GM18907 (cell line): ENCODE data around the gene PCDHA6.
"Not testable (repeated sequence)": the region's sequence is repeated elsewhere in the genome, so short reads cannot be mapped to it uniquely, and the experiment has no call there.

ENCODE experiments used
- ATAC-seq: cut with Tn5 transposase; IDR thresholded peaks from one replicate; pipeline ENCODE4 v1.9.1; 2021; ENCODE audit warnings: mild to moderate bottlenecking, moderate library complexity; ENCODE audit not compliant: unreplicated experiment

The PCDHA6 gene

GRCh38 chr5:140827704-140828361 lies at the start of gene PCDHA6:
TSS of gene PCDHA6 (plus strand) at chr5:140827960. CDS start at chr5:140828092, 132 bp downstream.
- no peak for ATAC-seq

- ATAC-seq = no peak
These were observed 47.2 kb upstream of the PCDHA6 start for GRCh38 chr5:140780512-140780911.

- no peak for ATAC-seq
These were observed 41.7 kb upstream of the PCDHA6 start, which contains the start of gene PCDHA1 for GRCh38 chr5:140785905-140786686. TSS of gene PCDHA1 (plus strand) at chr5:140786140.

- not testable (repeated sequence) for ATAC-seq
These were observed 40.3 kb upstream of the PCDHA6 start for GRCh38 chr5:140787422-140787821.

- not testable (repeated sequence) for ATAC-seq
These were observed 39.8 kb upstream of the PCDHA6 start for GRCh38 chr5:140787849-140788504.

GRCh38 chr5:140791089-140791488 lies 36.7 kb upstream of the PCDHA6 start:
- ATAC-seq = no peak

GRCh38 chr5:140794595-140795258 lies 33.0 kb upstream of the PCDHA6 start, which contains the start of gene PCDHA2:
TSS of gene PCDHA2 (plus strand) at chr5:140794852.
- ATAC-seq = no peak

- ATAC-seq = no peak
These were observed 32.5 kb upstream of the PCDHA6 start for GRCh38 chr5:140795259-140795641.

GRCh38 chr5:140796072-140796717 lies 31.6 kb upstream of the PCDHA6 start:
- not testable (repeated sequence) for ATAC-seq

- ATAC-seq = no peak
These were observed 31.1 kb upstream of the PCDHA6 start for GRCh38 chr5:140796718-140797095.

GRCh38 chr5:140800816-140801493 lies 26.8 kb upstream of the PCDHA6 start, which contains the start of gene PCDHA3:
TSS of gene PCDHA3 (plus strand) at chr5:140801057.
- ATAC-seq = no peak

- ATAC-seq = no peak
These were observed 26.3 kb upstream of the PCDHA6 start for GRCh38 chr5:140801494-140801841.

GRCh38 chr5:140802381-140802780 lies 25.4 kb upstream of the PCDHA6 start:
- not testable (repeated sequence) for ATAC-seq

GRCh38 chr5:140802781-140803271 lies 24.9 kb upstream of the PCDHA6 start:
- no peak for ATAC-seq

- ATAC-seq = no peak
These were observed 20.7 kb upstream of the PCDHA6 start, which contains the start of gene PCDHA4 for GRCh38 chr5:140806834-140807775. TSS of gene PCDHA4 (plus strand) at chr5:140807068.

GRCh38 chr5:140808241-140808888 lies 19.4 kb upstream of the PCDHA6 start:
- not testable (repeated sequence) for ATAC-seq

- ATAC-seq = no peak
These were observed 18.9 kb upstream of the PCDHA6 start for GRCh38 chr5:140808889-140809291.
